IMR-90 (cell line): ENCODE results near the gene MRTFA. TPM values are rescaled to one million over a fixed set of nuclear protein-coding genes. Genes with fewer than 3 reads are reported as not detected.

ENCODE experiments used
- ATAC-seq: fragments of 200-7000 bp; cut with Tn5 transposase; 2 replicates; pipeline ENCODE4 v1.9.1; 2020; ENCODE audit warnings: low read depth, mild to moderate bottlenecking, moderate library complexity
- BruUV-seq: library from RNA; stranded (reverse); fragments of 400-500 nt; replicated peaks from 2 replicates; lab custom pipeline; 2021; lab: Mats Ljungman, UMichigan
- CTCF ChIA-PET: fragments of 300-600 bp; formaldehyde crosslinking; extraction: SDS; loops from one replicate; lab custom pipeline; 2021; ENCODE audit warnings: antibody characterized with exemption; lab: Yijun Ruan, JAX
- POLR2A ChIA-PET: fragments of 300-600 bp; sonication (Branson Sonifier 250); formaldehyde crosslinking; loops from one replicate; lab custom pipeline; 2022; ENCODE audit warnings: antibody characterized with exemption; ENCODE audit not compliant: unreplicated experiment; lab: Charles Lee
- DNase-seq: peaks from one replicate; pipeline ENCODE4 v3.0.0; 2013
- H2AFZ ChIP-seq: replicated peaks from 2 replicates; pipeline ENCODE3; 2013; ENCODE audit warnings: low read length, mild to moderate bottlenecking; ENCODE audit not compliant: poor library complexity
- H2AK5ac ChIP-seq: 2 replicates; pipeline ENCODE4 v1.6.1; 2013; ENCODE audit warnings: low read depth, low read length, inconsistent platforms
- H2AK9ac ChIP-seq: replicated peaks from 2 replicates; pipeline ENCODE3; 2013; ENCODE audit warnings: mild to moderate bottlenecking, low read depth, low read length, moderate library complexity; ENCODE audit not compliant: poor library complexity
- H2BK120ac ChIP-seq: 2 replicates; pipeline ENCODE4 v1.6.1; 2013; ENCODE audit warnings: low read depth, low read length, inconsistent platforms
- H2BK15ac ChIP-seq: 3 replicates; pipeline ENCODE4 v1.6.1; 2013; ENCODE audit warnings: low read depth, low read length, inconsistent platforms
- H2BK20ac ChIP-seq: 2 replicates; pipeline ENCODE4 v1.6.1; 2013; ENCODE audit warnings: low read depth, mild to moderate bottlenecking, inconsistent platforms, low read length, moderate library complexity
- H2BK5ac ChIP-seq: 2 replicates; pipeline ENCODE4 v1.6.1; 2013; ENCODE audit warnings: mild to moderate bottlenecking, low read depth, low read length, inconsistent platforms; ENCODE audit not compliant: poor library complexity, severe bottlenecking
- H3K14ac ChIP-seq: replicated peaks from 2 replicates; pipeline ENCODE4 v1.6.1; 2013; ENCODE audit warnings: low read depth, low read length, inconsistent platforms
- H3K18ac ChIP-seq: 2 replicates; pipeline ENCODE4 v1.6.1; 2013; ENCODE audit warnings: low read depth, low read length, control low read depth
- H3K23ac ChIP-seq: 2 replicates; pipeline ENCODE4 v1.6.1; 2013; ENCODE audit warnings: low read depth, low read length, inconsistent platforms
- H3K27ac ChIP-seq: 2 replicates; pipeline ENCODE4 v1.5.1; 2013; ENCODE audit warnings: mild to moderate bottlenecking, control low read depth, low read length; ENCODE audit not compliant: insufficient read depth
- H3K27me3 ChIP-seq: 2 replicates; pipeline ENCODE4 v1.6.1; 2013; ENCODE audit warnings: low read length; ENCODE audit not compliant: control insufficient read depth, insufficient read depth
- H3K36me3 ChIP-seq: 2 replicates; pipeline ENCODE4 v1.6.1; 2013; ENCODE audit warnings: low read length, mixed read lengths; ENCODE audit not compliant: control insufficient read depth, insufficient read depth
- H3K4ac ChIP-seq: 2 replicates; pipeline ENCODE4 v1.6.1; 2013; ENCODE audit warnings: low read depth, low read length, inconsistent platforms
- H3K4me1 ChIP-seq: 2 replicates; pipeline ENCODE4 v1.6.1; 2013; ENCODE audit warnings: low read length, mixed read lengths; ENCODE audit not compliant: control insufficient read depth, insufficient read depth
- H3K4me2 ChIP-seq: 2 replicates; pipeline ENCODE4 v1.6.1; 2013; ENCODE audit warnings: low read depth, mild to moderate bottlenecking, control low read depth, low read length, moderate library complexity
- H3K4me3 ChIP-seq: 2 replicates; pipeline ENCODE4 v1.5.1; 2013; ENCODE audit warnings: low read depth, mild to moderate bottlenecking, control low read depth, low read length, moderate library complexity; ENCODE audit not compliant: insufficient read depth
- H3K56ac ChIP-seq: 2 replicates; pipeline ENCODE4 v1.6.1; 2013; ENCODE audit warnings: low read length, inconsistent platforms; ENCODE audit not compliant: insufficient read depth; ENCODE audit errors: extremely low read depth
- H3K79me1 ChIP-seq, 2 experiments: 2 replicates each; pipeline ENCODE4 v1.6.1; 2013; ENCODE audit warnings: low read length in 2 of 2, inconsistent platforms in 1 of 2, low read depth in 1 of 2
- H3K9ac ChIP-seq: 2 replicates; pipeline ENCODE4 v1.6.1; 2013; ENCODE audit warnings: low read depth, low read length, control low read depth
- H3K9me1 ChIP-seq: 2 replicates; pipeline ENCODE4 v1.6.1; 2013; ENCODE audit warnings: low read length, inconsistent platforms; ENCODE audit not compliant: insufficient read depth
- H3K9me3 ChIP-seq: 2 replicates; pipeline ENCODE4 v1.6.1; 2013; ENCODE audit warnings: low read length; ENCODE audit not compliant: control insufficient read depth, insufficient read depth
- H4K20me1 ChIP-seq: 2 replicates; pipeline ENCODE4 v1.6.1; 2013; ENCODE audit warnings: low read length, inconsistent platforms; ENCODE audit not compliant: insufficient read depth
- H4K5ac ChIP-seq: 2 replicates; pipeline ENCODE4 v1.6.1; 2013; ENCODE audit warnings: mild to moderate bottlenecking, low read depth, low read length, control low read depth
- H4K8ac ChIP-seq, 2 experiments: 2 replicates each; pipeline ENCODE4 v1.6.1; 2013; ENCODE audit warnings: low read depth in 2 of 2, low read length in 2 of 2, control low read depth in 1 of 2, inconsistent platforms in 1 of 2
- H4K91ac ChIP-seq: 2 replicates; pipeline ENCODE4 v1.6.1; 2013; ENCODE audit warnings: low read depth, low read length, inconsistent platforms; ENCODE audit not compliant: insufficient read depth
- BHLHE40 ChIP-seq: fragments of 150-350 bp; IDR thresholded peaks from 2 replicates; pipeline ENCODE4 v1.6.1; 2016; ENCODE audit warnings: mild to moderate bottlenecking, low read depth, low read length
- CEBPB ChIP-seq: IDR thresholded peaks from 2 replicates; pipeline ENCODE4 v1.6.1; 2012; ENCODE audit warnings: low read depth, low read length, improper control_type of control experiment
- CHD1 ChIP-seq: IDR thresholded peaks from 2 replicates; pipeline ENCODE4 v1.6.1; 2012; ENCODE audit warnings: low read depth, low read length, improper control_type of control experiment
- CTCF ChIP-seq: conservative IDR thresholded peaks from 2 replicates; pipeline ENCODE4 v1.5.1; 2012; ENCODE audit warnings: mild to moderate bottlenecking, low read depth, low read length, improper control_type of control experiment
- ELK1 ChIP-seq: fragments of 150-350 bp; IDR thresholded peaks from 2 replicates; pipeline ENCODE4 v1.6.1; 2016; ENCODE audit warnings: low read depth, mild to moderate bottlenecking, low read length, moderate library complexity, borderline replicate concordance
- FOS ChIP-seq: fragments of 150-350 bp; IDR thresholded peaks from 2 replicates; pipeline ENCODE4 v1.6.1; 2016; ENCODE audit warnings: low read depth, low read length
- MAFK ChIP-seq: IDR thresholded peaks from 2 replicates; pipeline ENCODE4 v1.6.1; 2012; ENCODE audit warnings: low read depth, low read length, improper control_type of control experiment
- MAZ ChIP-seq: IDR thresholded peaks from 2 replicates; pipeline ENCODE4 v1.6.1; 2012; ENCODE audit warnings: low read depth, mild to moderate bottlenecking, low read length, improper control_type of control experiment, moderate library complexity, borderline replicate concordance
- MXI1 ChIP-seq: IDR thresholded peaks from 2 replicates; pipeline ENCODE4 v1.6.1; 2012; ENCODE audit warnings: low read depth, mild to moderate bottlenecking, low read length, moderate library complexity, borderline replicate concordance
- NFE2L2 ChIP-seq: fragments of 150-350 bp; IDR thresholded peaks from 2 replicates; pipeline ENCODE4 v1.6.1; 2016; ENCODE audit warnings: low read depth, mild to moderate bottlenecking, low read length
- POLR2A ChIP-seq: IDR thresholded peaks from 2 replicates; pipeline ENCODE4 v1.6.1; 2012; ENCODE audit warnings: mild to moderate bottlenecking, low read depth, low read length
- RAD21 ChIP-seq: IDR thresholded peaks from 2 replicates; pipeline ENCODE4 v1.6.1; 2012; ENCODE audit warnings: low read length, improper control_type of control experiment
- RCOR1 ChIP-seq: IDR thresholded peaks from 2 replicates; pipeline ENCODE4 v1.6.1; 2012; ENCODE audit warnings: mild to moderate bottlenecking, low read length, improper control_type of control experiment; ENCODE audit not compliant: insufficient replicate concordance
- RFX5 ChIP-seq: IDR thresholded peaks from 2 replicates; pipeline ENCODE4 v1.8.0; 2012; ENCODE audit warnings: low read depth, mild to moderate bottlenecking, low read length, moderate library complexity
- SMC3 ChIP-seq: fragments of 150-350 bp; IDR thresholded peaks from 2 replicates; pipeline ENCODE4 v1.6.1; 2016; ENCODE audit warnings: low read depth, mild to moderate bottlenecking, antibody characterized with exemption, low read length, moderate library complexity
- USF2 ChIP-seq: fragments of 150-350 bp; IDR thresholded peaks from 2 replicates; pipeline ENCODE4 v1.6.1; 2017; ENCODE audit warnings: mild to moderate bottlenecking, antibody characterized with exemption, low read length, low read depth
- WGBS, 2 experiments: methylation state at CpG; one replicate each; pipeline versions ENCODE4 v1.1.5 to v1.1.7; 2013; ENCODE audit warnings: missing lambda C conversion rate in 2 of 2; ENCODE audit not compliant: insufficient read length in 1 of 2; ENCODE audit errors: extremely low coverage in 2 of 2; 5-methylcytosine and 5-hydroxymethylcytosine counted together
- dilution Hi-C: fragments of 300-500 bp; cut with HindIII; formaldehyde crosslinking; loops from one replicate; pipeline ENCODE4 v1.14.3; 2018; ENCODE audit warnings: low sequenced_read_pairs; ENCODE audit not compliant: unreplicated experiment
- in situ Hi-C: fragments of 300-500 bp; cut with MboI; formaldehyde crosslinking; loops from 3 replicates; pipeline ENCODE4 v1.14.3; 2019; ENCODE audit warnings: low sequenced_read_pairs, inconsistent platforms, mixed read lengths
- intact Hi-C: fragments of 100-400 bp; cut with micrococcal nuclease; formaldehyde crosslinking; loops from 2 replicates; pipeline ENCODE4 v1.10.0; 2022
- polyA plus RNA-seq, 3 experiments: library from polyadenylated mRNA; depleted of rRNA; stranded (reverse); fragments of >200 nt; gene quantifications; 2 replicates each; pipeline ENCODE4 v1.2.3, GENCODE V29; 2012; ENCODE audit warnings: low replicate concordance in 1 of 3
- total RNA-seq: library from RNA; depleted of rRNA; stranded (reverse); fragments of >200 nt; gene quantifications from 2 replicates; pipeline ENCODE4 v1.2.3, GENCODE V29; 2012

MRTFA gene
- total and polyA plus RNA-seq, 2 of the 4 experiments (the other 2 are of a cell fraction), result 12.5 to 17.2 TPM

- H2BK15ac ChIP-seq, result no peak overlapping the region
- H3K4me1 ChIP-seq, result peaks cover 14% of the 10 kb centered on the region
- no peaks in the 10 kb centered on the region for H3K9me3 ChIP-seq
- H3K36me3 ChIP-seq, result peaks cover 6% of the 10 kb centered on the region
- no peak overlapping the region for H2AK9ac ChIP-seq
- no peak overlapping the region for H3K9ac ChIP-seq
- H3K4me2 ChIP-seq, result no peak overlapping the region
- H2BK20ac ChIP-seq, result no peak overlapping the region
- H3K27ac ChIP-seq, result no peak overlapping the region
- DNase-seq (no peak), ATAC-seq (no peak)
- H3K14ac ChIP-seq, result no peak overlapping the region
- POLR2A ChIA-PET, result no interaction called here
- H3K56ac ChIP-seq, result no peak overlapping the region
- no peak for TF ChIP-seq FOS
- no peak for TF ChIP-seq MAFK
- no peak for TF ChIP-seq BHLHE40
- no peak for TF ChIP-seq ELK1
- TF ChIP-seq POLR2A, result no peak
- no peak for TF ChIP-seq RAD21
- no peak for TF ChIP-seq MAZ
- no peak for TF ChIP-seq CTCF
- no peak for TF ChIP-seq MXI1
- TF ChIP-seq RCOR1, result no peak
- TF ChIP-seq CHD1, result no peak
- no peak for TF ChIP-seq CEBPB
- TF ChIP-seq NFE2L2, result no peak
- no peak for TF ChIP-seq RFX5
- TF ChIP-seq USF2, result no peak
- TF ChIP-seq SMC3, result no peak
- no peak overlapping the region for H2AFZ ChIP-seq
- H2BK5ac ChIP-seq, result no peak overlapping the region
- CTCF ChIA-PET, result interaction anchor here (0.5 to 0.7 kb wide), 5 partner anchors 12 to 88 kb away, joined by 3 to 5 read pairs (median 3); no protein-coding TSS in a partner anchor
- no peak overlapping the region for H2BK120ac ChIP-seq
- peaks cover 27 to 84% of the 10 kb centered on the region in 2 experiments for H3K79me1 ChIP-seq
- H3K18ac ChIP-seq, result no peak overlapping the region
- H4K20me1 ChIP-seq, result peaks cover 41% of the 10 kb centered on the region
- no peak overlapping the region for H4K8ac ChIP-seq
- dilution Hi-C loops, result no loop called here
- H3K4ac ChIP-seq, result no peak overlapping the region
- H3K27me3 ChIP-seq, result no peaks in the 10 kb centered on the region
- no CpG with 5 or more reads among the region's 1 CpG for WGBS, 2 experiments
- H3K4me3 ChIP-seq, result no peak overlapping the region
- peak overlapping the region; percentile 20; the same call in 1 of the 2 replicates for H3K23ac ChIP-seq
- H4K5ac ChIP-seq, result no peak overlapping the region
- BruUV-seq, result no TSS peak
- peaks cover 17% of the 10 kb centered on the region for H3K9me1 ChIP-seq
- in situ Hi-C loops, result no loop called here
- H4K91ac ChIP-seq, result no peak overlapping the region
- intact Hi-C loops, result no loop called here
- no peak overlapping the region for H2AK5ac ChIP-seq
Observed at GRCh38 chr22:40583053-40583741, 53.3 kb downstream of the MRTFA start.
